VCaP (cell line): Measurements from ENCODE around the gene TSHR.
"Not testable (repeated sequence)": the region's sequence is repeated elsewhere in the genome, so short reads cannot be mapped to it uniquely, and the experiment has no call there.

Experiments
- H3K27ac ChIP-seq: fragments of 450-650 bp; 2 replicates; pipeline ENCODE4 v1.5.1; 2017
- TF ChIP-seq, protein P1 (sequence below): fragments of 450-650 bp; conservative IDR thresholded peaks from 2 replicates; pipeline ENCODE4 v1.5.1; 2017; ENCODE audit warnings: mild to moderate bottlenecking, moderate library complexity

TSHR gene

DNA sequence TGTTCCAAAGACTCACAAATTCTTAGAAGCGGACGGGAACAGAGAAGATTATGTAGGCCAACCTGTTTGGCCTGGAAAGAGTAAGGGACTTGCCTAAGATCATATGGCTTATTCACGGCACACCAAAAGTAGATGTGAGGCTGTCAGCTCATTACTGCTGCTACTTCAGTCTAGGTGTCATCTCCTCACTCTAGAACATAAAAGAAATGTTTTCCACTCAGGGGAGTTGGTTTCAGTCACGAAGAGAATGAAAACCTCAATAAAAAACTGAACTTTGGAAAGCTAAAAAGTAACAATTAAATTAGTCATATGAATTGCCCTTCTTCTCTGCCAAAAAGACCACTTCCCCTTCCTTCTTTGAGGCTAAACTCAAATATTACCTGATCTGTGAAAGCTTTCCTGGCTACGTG, 13.2 kb upstream of the TSHR start:
- TF ChIP-seq, protein P1, sequence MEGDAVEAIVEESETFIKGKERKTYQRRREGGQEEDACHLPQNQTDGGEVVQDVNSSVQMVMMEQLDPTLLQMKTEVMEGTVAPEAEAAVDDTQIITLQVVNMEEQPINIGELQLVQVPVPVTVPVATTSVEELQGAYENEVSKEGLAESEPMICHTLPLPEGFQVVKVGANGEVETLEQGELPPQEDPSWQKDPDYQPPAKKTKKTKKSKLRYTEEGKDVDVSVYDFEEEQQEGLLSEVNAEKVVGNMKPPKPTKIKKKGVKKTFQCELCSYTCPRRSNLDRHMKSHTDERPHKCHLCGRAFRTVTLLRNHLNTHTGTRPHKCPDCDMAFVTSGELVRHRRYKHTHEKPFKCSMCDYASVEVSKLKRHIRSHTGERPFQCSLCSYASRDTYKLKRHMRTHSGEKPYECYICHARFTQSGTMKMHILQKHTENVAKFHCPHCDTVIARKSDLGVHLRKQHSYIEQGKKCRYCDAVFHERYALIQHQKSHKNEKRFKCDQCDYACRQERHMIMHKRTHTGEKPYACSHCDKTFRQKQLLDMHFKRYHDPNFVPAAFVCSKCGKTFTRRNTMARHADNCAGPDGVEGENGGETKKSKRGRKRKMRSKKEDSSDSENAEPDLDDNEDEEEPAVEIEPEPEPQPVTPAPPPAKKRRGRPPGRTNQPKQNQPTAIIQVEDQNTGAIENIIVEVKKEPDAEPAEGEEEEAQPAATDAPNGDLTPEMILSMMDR, result no peak
- peak overlapping the region; percentile 67 for H3K27ac ChIP-seq

DNA sequence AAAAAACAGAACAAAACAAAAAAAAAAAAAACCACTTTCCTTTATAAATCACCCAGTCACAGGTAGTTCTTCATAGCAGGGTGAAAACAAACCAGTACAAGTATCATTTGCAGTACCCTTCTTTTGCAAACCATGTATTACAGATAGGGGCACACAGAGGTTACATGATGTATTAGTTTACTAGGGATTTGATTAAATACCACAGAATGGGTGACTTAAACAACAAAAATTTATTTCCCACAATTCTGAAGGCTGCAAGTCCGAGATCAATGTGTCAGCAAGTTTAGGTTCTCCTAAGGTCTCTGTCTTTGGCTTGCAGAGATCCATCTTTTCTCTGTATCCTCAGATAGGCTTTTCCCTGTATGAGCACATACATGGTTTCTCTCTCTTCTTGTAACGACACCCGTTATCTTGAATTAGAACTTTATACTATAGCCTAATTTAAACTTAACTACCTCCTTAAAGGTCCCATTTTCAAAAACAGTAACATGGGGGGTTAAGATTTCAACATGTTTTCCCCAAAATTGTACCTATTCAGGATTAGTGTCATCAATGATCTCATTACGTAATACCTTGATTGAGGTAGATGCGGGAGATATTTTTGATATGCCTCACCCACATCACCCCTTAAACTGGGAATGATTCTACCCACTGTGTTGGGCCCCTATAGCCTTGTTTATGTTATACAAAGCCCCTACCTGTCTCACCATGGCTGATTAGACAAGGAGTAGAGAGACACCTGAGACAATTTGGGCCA, 10.4 kb upstream of the TSHR start:
- H3K27ac ChIP-seq, result no peak overlapping the region
- TF ChIP-seq, protein P1, result no peak

DNA sequence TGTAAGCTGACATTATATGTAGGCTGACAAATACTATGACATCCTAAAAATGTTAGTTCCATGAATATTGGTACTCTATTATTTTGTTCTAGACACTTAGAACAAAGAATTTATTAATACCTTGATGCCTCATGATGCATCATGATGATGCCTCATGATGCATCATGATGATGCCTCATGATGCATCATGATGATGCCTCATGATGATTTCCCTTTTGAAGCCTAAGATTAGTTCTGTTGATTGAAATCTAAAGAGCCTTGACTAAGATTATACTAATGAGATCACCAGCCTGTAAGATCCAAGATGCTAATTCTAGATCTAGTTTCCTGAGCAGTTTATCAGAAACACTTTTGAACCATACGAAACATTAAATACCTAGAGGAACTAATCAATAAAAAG, 9.2 kb upstream of the TSHR start:
- H3K27ac ChIP-seq, result no peak overlapping the region
- TF ChIP-seq, protein P1, result no peak

DNA sequence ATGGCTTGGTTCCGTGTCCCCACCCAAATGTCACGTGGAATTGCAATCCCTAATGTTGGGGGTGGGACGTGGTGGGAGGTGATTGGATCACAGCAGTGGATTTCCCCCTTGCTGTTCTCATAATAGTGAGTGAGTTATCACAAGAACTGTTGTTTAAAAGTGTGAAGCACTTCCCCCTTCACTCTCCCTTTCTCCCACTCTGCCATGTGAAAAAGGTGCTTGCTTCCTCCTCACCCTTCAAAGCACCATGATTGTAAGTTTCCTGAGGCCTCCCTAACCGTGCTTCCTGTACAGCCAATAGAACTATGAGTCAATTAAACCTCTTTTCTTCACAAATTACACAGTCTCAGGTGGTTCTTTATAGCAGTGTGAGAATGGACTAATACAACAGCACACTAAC, 8.6 kb upstream of the TSHR start:
- TF ChIP-seq, protein P1, result no peak
- H3K27ac ChIP-seq, result no peak overlapping the region

DNA sequence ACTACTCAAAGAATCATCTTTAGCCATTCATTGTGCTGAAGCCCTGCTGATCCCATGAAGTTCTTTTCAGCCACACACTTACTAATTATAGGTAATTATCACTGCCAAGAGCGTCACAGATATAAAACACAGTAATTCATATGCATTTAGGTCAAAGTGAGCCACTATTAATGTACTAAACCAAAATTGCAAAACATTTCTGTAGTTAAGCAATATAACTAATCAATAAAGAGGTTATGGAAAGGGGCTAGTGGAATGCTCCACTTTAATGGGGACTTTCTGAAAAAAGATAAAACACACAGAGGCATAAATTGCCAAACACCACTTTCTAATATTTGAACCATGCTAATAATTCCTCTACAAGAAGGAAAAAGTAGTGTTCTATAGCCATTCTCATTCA, 7.1 kb upstream of the TSHR start:
- H3K27ac ChIP-seq, result no peak overlapping the region; the same call in 1 of the 2 replicates
- TF ChIP-seq, protein P1, result no peak

DNA sequence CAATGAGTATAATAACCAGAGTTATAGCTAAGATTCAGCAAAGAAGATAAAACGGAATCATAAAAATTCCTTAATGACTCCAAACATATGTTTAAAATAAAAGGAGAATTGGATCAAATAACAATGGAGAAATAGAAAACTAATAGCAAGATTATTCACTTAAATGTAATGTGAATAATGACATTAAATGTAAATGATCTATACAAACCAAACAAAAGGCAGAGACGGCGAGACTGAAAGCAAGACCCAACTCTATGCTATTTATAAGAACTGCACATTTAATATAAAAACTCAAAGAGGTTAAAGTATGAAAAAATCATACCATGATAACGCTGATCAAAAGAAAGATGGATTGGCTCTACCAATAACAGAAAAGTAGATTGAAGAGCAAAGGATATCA, 3.9 kb upstream of the TSHR start:
- TF ChIP-seq, protein P1, result no peak
- H3K27ac ChIP-seq, result no peak overlapping the region

DNA sequence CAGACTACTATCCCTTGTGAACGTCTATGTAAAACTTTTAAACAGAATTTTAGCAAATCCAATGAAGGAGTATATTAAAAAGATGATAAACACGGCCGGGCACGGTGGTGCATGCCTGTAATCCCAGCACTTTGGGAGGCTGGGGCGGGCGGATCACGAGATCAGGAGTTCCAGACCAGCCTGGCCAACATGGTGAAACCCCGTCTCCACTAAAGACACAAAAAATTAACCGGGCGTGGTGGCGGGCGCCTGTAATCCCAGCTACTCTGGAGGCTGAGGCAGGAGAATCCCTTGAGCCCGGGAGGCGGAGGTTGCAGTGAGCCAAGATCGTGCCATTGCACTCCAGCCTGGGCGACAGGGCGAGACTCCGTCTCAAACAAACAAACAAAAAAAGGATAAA, 2.2 kb upstream of the TSHR start:
- H3K27ac ChIP-seq, result not testable (repeated sequence)

DNA sequence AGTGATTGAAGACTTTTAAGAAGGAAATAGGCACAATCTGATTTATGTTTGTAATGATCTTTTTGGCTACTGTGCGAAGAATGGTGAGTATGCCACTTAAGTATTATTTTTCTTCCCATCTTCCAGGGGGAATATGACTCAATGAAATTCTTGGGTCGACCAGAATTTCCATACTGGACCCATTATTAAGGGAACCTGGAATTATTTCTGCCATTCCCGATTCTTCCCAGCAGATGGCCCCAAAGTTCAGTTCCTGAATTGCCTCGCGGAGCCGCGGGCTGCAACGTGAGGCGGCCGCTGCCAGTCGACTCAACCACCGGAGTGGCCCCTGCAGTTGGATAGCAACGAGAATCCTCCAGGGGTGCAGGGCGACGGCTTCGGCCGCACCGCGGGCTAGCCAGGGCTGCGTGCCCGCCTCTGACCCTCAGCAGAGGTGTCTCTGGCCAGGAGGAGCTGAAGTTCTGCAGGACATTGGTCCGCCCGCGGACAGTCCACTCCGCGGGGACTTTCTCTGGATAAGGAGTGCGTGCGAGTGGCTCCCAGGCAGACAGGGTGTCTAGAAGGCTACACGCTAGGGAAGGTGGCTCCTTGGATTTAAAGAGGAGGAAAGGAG, 628 bp upstream of the TSHR start:
- no peak overlapping the region for H3K27ac ChIP-seq
- TF ChIP-seq, protein P1, result peak; percentile 87
